Measurements from ENCODE around the gene CEP112. TPM values are rescaled to one million over a fixed set of nuclear protein-coding genes. Genes with fewer than 3 reads are reported as not detected.
"Not testable (repeated sequence)": the region's sequence is repeated elsewhere in the genome, so short reads cannot be mapped to it uniquely, and the experiment has no call there.

Gene CEP112
- total RNA-seq, 1 donor from 2014 or later = 131 TPM

DNA sequence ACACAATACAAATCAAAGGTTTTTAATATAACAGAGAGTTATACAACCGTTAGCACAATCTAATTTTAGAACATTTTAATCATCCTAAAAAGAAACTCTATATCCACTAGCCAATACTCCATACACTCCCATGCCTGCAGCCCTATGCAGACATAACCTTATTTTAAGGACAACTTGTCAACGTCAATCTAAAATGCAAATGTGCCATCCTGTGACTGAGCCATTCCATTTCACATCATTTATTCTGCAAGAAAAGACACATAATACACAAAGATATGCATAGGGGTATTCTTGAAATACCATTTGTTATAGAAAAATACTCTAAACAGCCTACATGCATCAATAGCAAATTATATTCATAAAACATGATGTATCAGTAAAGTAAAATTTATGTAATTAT lies 106.7 kb downstream of the CEP112 start:
- no peak for DNase-seq (ENCODE audit: low spot score)

DNA sequence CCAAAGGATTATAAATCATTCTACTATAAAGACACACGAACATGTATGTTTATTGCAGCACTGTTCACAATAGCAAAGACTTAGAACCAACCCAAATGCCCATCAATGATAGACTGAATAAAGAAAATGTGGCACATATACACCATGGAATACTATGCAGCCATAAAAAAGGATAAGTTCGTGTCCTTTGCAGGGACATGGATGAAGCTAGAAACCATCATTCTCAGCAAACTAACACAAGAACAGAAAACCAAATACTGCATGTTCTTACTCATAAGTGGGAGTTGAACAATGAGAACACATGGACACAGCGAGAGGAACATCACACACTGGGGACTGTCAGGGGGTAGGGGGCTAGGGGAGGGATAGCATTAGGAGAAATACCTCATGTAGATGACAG lies 111.3 kb downstream of the CEP112 start:
- not testable (repeated sequence) for DNase-seq (ENCODE audit: low spot score)

DNA sequence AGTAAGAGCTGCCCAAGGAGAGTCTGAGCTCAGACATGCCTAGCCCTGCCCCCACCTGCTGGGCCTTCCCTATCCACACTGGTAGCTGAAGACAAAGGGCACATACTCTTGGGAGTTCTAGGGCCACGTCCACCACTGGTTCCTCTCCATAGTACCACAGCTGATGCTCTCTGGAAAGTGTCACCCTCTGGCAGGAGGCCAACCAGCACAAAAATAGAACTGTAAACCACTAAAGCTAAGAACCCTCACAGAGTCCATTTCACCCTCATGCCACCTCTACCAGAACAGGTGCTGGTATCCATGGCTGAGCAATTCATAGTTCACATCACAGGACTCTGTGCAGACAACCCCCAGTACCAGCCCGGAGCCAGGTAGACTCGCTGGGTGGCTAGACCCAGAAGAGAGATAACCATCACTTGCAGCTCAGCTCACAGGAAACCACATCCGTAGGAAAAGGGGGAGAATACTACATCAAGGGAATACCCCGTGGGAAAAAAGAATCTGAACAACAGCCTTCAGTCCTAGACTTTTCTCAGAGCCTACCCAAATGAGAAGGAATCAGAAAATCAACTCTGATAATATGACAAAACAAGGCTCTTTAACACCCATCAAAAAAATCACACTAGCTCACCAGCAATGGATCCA lies 115.3 kb downstream of the CEP112 start:
- DNase-seq (ENCODE audit: low spot score) = no peak

DNA sequence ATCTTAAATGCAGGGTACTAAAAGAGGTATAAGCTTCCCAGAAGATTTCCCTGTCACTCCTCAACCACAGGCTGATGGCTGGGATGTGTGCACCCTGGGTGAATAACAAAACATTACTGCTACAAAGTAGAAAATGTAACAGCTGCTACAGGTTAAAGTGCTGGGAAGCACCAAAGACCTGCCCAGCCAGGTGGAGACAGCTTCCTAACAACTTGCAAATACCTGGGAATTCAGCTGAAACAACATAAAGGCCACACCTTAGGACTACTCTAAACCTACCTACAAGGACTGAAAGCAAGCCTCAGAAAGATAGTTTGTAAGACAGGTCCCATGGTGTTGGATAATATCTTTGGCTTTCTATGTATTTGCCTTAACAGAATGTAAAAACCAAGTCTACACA lies 118.5 kb downstream of the CEP112 start:
- DNase-seq (ENCODE audit: low spot score) = no peak

DNA sequence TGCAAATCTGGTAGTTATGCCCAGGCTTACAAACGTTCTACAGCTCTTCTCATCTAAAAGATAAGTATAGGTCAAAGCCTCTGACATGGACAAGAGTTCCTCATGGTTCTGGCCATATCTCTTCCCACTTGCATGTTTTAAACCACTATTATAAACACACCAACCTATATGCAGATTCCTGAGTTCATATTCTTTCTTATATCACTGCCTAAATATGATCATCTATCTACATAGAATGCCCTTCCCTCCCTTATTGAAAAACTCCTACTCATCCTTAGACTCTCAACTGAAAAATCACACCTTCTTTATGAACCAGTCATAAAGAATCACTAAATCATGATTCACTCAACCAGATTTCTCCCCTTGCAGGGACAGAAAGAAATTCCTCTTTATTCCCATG lies 128.2 kb downstream of the CEP112 start:
- DNase-seq (ENCODE audit: low spot score) = no peak

DNA sequence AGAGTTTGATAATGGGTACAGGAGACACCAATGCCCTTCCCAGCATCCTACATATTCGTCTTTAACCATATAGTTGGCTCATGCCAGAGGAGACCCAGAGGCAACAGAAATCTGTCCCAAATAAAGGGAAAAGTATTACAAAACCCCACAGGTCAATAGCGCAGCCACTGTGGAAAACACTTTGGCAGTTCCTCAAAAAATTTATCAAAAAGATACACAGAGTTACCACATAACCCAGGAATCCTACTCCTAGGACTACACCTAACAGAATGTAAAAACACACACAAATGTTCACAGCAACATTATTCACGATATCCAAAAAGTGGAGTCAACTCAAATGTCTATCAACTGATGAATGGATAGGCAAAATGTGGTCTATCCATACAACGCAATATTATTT lies 135.8 kb downstream of the CEP112 start:
- DNase-seq (ENCODE audit: low spot score) = no peak

DNA sequence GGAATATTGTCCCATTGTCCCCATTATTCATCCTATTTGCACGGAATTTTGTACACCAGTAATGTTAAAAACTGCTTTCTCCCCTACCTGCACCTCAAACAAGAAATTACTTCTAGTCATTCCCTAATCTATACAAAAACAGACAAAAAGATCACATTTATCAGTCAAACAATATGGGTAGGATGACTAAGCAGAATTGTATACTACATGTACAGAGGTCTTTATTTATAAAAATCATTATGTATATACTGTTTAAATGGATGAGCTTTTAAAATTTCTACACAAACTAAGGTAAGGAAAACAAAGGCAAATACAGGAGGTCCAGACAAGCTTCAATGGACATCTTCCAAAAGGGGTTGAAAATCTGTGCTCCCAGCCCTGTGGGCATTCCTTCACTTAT lies 137.7 kb downstream of the CEP112 start:
- no peak for DNase-seq (ENCODE audit: low spot score)

DNA sequence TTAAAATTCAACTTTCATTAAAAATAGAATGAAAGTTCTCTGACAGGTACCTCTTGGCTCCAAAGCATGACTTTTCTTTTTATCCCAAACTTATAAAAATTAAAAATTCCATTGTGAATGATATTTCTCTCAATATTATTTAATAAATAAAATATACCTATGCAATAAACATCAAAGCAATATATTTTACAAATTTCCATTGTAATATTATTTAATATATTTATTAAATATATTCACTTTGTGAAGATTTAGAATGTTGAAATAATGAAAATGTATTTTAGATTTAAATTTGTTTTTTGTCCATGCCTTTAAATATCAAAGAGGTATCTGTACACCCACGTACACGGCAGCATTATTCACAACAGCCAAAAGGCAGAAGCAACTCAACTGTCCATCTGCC lies 147.8 kb downstream of the CEP112 start:
- no peak for DNase-seq (ENCODE audit: low spot score)

DNA sequence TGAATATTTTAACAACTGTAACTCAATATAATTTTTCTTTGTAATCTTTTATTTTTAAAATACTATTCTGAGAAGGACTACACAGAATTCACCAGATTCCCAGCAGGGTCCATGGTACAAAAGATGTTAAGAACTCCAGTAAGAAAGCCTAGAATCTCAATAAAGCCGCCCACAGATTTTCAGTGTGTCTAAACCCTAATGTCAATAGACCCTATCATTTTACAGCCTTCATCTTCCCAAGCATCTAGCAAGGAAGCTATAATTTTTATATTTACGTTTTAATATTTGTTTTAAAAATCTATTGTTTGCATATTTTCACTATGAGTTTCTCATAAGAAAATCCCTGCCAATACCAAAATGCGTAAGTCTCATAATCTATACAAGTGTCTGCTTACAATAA lies 148.5 kb downstream of the CEP112 start:
- DNase-seq (ENCODE audit: low spot score) = no peak

DNA sequence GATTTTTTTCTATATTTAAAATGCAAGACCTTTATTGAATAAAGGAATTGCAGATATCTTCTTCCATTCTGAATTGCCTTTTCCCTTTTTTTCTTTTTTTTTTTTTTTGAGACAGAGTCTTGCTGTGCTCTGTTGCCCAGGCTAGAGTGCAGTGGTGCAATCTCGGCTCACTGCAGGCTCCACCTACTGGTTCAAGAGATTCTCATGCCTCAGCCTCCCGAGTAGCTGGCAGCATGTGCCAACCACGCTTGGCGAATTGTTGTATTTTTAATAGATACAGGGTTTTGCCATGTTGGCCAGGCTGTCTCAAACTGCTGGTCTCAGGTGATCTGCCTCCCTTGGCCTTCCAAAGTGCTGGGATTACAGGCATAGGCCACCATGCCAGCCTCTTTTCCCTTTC lies 151.5 kb downstream of the CEP112 start:
- DNase-seq (ENCODE audit: low spot score) = no peak

DNA sequence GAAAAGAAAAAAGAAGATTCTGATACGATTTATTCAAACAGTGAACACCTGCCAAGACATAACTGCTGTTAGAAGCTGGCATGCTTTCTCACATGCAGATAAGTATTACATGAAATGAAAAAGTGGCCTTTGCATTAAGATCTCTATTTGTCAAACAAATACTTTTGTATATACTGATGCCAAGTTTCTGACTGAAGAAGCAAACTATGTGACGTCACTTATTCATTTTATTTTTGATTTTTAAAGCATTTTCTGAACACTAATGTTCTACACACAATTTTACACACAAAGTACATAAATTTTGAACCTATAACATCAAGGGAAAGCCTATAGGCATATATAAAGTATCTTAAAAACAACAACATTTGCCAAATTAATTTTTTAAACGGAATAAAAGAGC lies 153.8 kb downstream of the CEP112 start:
- no peak for DNase-seq (ENCODE audit: low spot score)

DNA sequence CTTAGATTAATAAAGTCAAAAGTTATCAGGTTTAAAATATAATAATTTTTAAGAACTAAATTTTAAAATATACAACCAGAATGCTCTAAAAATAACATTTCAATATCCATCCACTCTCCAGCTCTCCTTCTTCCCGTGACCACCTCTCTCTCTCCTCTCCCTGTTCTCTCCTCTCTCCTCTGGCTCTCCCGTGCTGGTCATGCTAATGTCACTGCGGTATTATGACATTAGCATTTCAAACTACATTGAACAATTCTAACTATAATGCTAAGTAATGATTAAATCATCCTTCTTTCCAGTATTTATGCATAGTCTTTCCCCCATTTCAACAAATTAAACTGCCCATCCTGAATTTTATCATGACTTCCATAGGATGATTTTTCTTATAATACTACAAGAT lies 154.7 kb downstream of the CEP112 start:
- no peak for DNase-seq (ENCODE audit: low spot score)

DNA sequence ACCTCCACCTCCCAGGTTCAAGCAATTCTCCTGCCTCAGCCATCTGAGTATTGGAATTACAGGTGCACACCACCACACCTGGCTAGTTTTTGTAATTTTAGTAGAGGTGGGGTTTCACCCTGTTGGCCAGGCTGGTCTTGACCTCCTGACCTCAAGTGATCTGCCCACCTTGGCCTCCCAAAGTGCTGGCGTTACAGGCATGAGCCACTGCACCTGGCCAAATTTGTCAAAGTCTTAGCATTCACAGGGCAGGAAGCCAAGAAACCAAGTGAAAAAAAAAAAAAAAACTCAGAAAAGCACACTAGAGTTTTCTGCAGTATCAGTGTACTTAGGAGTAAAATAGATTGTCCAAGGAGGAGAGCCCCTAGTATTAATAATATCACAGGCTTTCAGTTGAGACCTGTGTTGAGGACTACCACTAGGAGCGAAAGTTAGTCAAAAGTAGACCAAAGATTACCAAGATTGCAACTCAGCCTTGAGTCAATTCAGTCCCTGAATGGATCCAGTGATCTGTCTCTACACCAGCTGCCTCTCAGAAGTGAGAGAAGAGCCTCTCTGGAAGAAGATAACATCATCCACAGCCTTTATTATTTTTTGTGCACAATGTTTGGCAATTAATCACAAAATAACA lies 159.7 kb downstream of the CEP112 start:
- DNase-seq (ENCODE audit: low spot score) = no peak

DNA sequence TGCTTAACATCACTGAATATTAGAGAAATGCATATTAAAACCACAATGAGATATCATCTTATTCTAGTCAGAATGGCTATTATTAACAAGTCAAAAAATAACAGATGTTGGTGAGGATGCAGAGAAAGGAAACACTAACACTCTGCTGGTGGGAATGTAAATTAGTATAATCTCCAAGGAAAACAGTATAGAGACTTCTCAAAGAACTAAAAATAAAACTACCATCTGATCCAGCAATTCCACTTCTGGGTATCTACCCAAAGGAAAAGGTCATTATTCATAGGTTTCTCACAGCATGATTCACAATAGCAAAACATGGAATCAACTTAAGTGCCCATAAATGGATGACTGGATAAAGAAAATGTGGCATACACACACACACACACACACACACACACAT lies 166.4 kb downstream of the CEP112 start:
- no peak for DNase-seq (ENCODE audit: low spot score)

DNA sequence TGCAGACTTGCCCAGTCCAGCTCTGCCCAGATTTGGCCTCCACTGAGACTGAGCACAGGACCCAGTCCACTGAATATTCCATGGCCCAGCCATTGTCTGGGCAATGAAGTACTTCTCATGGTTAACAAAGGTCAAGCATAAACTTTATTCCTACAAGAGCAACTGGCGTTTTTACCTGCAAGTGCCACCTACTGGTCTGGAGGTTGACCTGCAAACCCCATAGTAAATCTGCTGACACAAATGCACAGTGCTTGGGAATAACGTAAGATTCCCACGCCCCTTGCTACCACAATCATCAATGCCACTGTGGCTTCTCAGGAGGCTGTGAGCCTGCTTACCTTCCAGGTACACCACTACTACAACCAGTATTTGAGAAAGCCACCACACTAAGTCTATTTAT lies 170.2 kb downstream of the CEP112 start:
- no peak for DNase-seq (ENCODE audit: low spot score)

DNA sequence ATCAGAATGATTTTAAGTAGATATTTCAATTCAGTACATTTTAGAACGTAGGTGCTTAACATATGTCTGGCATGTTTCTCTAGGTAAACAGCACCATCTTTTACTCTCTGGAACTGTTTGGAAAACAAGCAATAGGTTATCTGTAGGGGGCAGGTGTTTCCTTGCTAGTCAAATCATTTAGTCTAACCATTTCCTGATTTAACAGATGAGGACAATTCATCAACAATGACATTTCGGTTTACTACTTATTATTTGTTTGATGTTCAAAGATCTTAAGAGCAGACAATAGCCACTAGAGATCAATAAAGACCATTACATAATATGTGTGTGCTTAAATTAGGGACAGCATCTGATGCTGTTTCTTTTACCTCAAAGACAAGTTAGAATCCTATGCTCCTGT lies 173.1 kb downstream of the CEP112 start:
- no peak for DNase-seq (ENCODE audit: low spot score)

DNA sequence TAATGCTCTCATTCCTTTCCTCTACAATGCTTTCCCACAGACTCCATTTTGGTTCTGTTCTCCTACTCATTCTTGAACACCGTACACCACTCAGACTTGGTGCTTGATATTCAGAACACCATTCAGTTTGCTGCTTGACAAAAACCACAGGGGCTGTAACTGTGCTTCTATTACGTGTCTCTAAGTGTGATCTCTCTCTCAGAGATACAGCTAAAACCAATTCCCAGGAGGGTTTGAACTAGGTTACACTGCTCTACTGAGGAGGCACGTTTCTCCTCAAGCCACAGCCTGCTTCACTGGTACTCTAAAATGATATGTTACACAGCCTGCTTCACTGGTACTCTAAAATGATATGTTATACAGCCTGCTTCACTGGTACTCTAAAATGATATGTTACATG lies 175.7 kb downstream of the CEP112 start:
- no peak for DNase-seq (ENCODE audit: low spot score)

DNA sequence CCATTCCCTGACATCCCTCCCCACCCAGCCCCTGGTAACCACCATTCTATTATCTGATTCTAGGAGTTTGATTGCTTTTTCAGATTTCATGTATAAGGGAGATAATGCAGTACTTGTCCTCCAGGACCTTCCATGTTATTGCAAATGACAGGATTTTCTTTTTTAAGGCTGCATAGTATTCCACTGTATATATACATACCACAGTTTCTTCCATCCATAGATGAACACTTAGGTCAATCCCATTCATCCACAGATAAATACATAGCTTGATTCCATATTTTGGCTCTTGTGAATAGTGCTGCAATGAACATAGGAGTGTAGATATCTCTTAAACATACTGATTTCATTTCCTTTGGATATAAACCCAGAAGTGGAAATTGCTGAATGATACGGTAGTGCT lies 183.3 kb downstream of the CEP112 start:
- no peak for DNase-seq (ENCODE audit: low spot score)

DNA sequence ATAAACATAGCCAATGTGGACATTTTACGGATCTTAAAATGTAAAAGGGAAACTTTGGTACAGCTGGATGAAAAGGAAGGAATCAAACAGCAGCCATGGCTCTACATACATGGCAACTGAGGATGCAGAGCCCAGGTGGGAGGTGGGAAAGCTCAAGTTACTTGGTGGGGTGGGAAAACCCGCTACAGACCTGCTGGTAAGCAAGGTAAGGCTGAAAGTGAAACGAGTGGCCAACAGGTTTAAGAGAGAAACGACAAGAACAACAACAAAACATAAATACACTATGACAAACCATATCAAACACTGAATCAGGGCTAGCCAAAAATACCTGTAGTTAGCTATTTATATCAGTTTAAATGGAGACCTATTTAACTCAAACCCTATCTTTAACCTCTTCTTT lies 185.3 kb downstream of the CEP112 start:
- DNase-seq (ENCODE audit: low spot score) = no peak

DNA sequence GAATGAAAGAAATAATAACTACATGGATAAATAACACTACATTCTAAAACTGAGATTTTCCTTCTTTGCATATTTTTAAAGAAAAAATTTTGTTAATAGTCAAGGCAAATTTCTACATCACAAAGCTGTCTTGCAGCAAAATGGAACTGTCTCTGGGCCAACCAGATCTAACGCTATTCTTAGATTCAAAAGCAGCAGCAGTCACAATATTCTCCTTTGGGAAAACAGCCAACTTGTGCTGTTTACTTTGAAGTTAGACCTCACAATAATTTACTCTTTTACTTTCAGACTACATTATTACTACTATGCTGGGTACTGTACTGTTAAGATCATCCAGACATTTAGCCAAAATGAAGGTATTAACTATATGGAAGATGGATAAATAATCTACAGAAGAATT lies 189.1 kb downstream of the CEP112 start:
- peak; percentile 81 for DNase-seq (ENCODE audit: low spot score)

DNA sequence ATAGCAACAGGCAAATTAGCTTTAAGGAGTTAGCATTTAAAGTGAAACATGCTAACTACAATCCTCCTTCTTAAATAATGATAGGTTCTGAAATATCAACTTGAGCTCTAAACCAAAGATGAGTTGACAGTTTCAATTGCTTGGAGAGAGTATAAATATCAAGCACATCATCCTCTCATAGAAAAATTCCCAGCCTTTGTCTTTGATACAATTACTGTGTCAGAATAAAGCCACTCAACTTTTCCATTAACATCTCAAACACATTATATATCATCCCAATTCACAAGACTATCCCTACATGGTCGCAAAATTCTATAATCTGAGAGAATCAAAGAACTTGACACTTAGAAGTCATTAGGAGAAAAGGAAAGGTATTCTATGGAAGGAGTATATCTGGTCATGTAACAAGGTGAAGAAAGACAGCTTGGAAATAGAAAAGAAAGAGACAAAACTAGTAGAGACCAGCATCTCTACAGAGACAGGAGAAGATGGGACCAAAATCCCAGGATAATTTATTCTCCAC lies 189.8 kb downstream of the CEP112 start:
- DNase-seq (ENCODE audit: low spot score) = no peak

DNA sequence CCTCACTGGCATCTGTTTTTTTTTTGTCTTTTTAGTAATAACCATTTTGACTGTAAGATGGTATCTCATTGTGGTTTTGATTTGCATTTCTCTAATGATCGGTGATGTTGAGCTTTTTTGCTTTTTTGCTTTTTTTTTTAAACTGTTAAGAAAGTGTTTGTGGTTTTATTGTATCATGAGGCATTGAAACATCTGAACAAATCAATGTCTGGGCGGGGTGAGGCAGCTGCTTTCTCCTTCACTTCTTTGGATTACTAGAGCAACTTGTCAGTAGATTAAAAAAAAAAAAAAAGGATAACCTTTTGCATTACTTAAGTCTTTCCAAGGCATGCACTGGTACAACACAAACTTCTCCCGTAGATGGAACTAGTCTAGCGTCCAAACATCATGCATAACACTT lies 191.7 kb downstream of the CEP112 start:
- no peak for DNase-seq (ENCODE audit: low spot score)

DNA sequence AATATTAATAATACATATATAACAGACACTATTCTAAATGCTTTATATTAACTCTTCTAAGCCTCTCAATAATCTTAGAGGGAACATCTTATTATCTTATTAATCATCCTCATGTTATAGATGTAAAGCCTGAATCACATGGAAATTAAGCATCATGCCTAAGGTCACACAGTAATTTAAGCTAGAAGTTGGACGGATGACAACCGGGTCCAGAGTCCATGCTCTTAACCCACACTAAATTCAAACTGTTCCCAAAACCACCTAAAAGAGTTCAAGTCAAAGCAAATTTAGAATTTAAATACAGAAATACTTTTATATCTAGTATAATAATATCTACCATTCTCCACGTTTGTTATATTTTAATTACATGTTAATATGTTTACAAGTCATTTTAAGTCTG lies 193.3 kb downstream of the CEP112 start:
- DNase-seq (ENCODE audit: low spot score) = no peak

DNA sequence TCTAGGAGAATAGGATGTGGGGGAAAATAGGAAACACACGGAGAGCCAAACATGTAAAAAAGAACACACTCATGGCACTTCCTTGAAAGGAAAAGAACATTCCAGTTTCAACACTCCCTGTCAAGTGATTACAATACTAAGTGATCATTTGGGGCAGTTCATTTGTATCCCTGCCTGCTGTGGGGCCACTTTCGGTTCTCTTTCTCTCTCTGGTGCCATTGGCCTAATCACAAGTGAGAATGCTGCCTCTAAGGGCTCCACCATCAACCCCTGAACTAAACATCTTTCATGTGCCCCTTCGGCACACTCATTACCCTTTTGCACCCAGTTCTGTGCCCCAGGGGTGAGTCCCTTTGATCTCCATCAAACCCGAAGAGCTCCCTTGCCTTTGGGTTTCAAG lies 197.3 kb downstream of the CEP112 start:
- DNase-seq (ENCODE audit: low spot score) = no peak
